ENCODE results near the gene TECPR2.
A peak's percentile ranks its signal among the peaks of the same experiment; 100 is the strongest.

Gene TECPR2

GRCh38 chr14:102452302-102452701, 89.6 kb downstream of the TECPR2 start:
- intact Hi-C loops (cut with DNase I) = no loop called here
- DNase-seq = no peak

DNA sequence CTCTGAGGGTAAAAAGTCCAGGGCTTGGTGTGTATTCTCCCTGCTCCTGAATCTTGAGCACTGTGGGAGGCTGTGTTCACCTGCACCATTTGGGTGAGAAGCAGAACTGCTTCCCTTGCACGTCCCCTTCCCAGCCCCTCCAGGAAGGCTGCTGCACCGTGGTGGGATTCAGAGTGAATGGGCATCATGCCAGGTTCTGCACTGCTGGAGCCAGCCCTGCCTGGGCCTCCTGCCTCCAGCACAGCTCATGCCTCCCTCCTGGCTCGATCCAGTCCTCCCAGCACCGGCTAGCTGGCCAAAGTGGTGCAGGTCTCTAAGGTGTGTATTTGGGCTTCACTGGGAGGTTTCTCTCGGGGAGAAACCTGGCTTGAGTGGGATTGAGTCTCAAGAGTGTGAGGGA, 92.0 kb downstream of the TECPR2 start:
- intact Hi-C loops (cut with DNase I) = no loop called here
- DNase-seq = peak in 1 of 10 donors; percentile 62

- intact Hi-C loops (cut with DNase I) = no loop called here
- peak in 1 of 10 donors; percentile 15 for DNase-seq
These were observed 94.8 kb downstream of the TECPR2 start for GRCh38 chr14:102457509-102457908.

GRCh38 chr14:102461490-102462338, 99.0 kb downstream of the TECPR2 start:
- intact Hi-C loops (cut with DNase I) = no loop called here
- DNase-seq = no peak

DNA sequence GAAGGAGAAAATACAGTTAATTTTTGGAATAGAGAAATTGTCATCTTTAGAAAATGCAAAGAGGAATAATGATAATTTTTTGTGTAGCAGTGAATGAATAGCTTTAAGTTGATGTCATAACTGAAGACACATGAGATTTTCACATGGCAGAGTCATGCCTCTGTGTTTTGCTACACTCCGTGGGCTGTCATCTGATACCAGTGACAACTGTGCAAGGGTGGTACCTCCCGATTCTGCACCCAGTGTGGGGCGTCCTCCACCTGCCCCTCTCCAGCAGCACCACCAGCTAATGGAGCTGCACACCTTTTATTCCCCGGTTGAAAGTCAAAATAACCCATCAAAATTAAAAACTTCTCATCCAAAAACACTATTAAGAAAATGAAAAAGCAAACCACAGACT, 99.7 kb downstream of the TECPR2 start:
- intact Hi-C loops (cut with DNase I) = no loop called here
- peak in 1 of 10 donors; percentile 53 for DNase-seq

DNA sequence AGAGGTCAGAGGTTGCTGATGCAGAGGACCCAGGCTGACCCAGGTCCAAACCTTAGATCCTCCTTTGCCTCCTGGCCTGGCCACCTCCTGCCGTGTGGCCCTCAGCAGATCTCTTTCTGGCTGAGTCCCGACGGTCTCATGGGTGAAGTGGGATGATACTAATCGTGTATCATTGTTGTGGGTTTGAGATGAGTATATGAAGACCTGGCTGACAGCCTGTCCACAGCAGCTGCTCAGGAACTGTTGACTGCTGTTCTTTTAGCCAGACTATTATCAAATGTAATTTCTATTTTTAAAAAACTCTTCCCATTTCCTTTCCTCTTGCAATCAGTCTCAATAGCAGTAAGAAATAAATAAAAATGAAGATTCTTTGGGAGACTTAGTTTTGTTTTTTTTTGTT, 101.3 kb downstream of the TECPR2 start:
- peak in 1 of 10 donors; percentile 18 for DNase-seq
- intact Hi-C loops (cut with DNase I) = no loop called here

GRCh38 chr14:102464846-102465341, 102.2 kb downstream of the TECPR2 start:
- DNase-seq = peak in 2 of 10 donors; percentile 30 to 46
- intact Hi-C loops (cut with DNase I) = no loop called here

DNA sequence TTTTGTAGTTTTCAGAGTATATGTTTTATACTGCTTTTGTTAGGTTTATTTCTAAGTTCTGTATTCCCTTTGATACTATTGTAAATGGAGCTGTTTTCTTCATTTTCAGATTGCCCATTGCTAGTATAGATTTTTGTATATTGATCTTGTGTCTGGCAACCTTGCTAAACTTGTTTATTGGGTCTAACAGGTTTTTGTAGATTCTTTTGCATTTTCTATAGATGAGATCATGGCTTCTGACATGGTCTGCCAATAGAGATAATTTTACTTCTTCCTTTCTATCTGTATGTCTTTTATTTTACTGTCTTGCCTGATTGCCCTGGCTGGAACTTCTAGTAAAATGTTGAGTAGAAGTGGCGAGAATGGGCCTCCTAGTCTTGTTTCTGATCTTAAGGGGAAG, 106.5 kb downstream of the TECPR2 start:
- intact Hi-C loops (cut with DNase I) = no loop called here
- no peak for DNase-seq

DNA sequence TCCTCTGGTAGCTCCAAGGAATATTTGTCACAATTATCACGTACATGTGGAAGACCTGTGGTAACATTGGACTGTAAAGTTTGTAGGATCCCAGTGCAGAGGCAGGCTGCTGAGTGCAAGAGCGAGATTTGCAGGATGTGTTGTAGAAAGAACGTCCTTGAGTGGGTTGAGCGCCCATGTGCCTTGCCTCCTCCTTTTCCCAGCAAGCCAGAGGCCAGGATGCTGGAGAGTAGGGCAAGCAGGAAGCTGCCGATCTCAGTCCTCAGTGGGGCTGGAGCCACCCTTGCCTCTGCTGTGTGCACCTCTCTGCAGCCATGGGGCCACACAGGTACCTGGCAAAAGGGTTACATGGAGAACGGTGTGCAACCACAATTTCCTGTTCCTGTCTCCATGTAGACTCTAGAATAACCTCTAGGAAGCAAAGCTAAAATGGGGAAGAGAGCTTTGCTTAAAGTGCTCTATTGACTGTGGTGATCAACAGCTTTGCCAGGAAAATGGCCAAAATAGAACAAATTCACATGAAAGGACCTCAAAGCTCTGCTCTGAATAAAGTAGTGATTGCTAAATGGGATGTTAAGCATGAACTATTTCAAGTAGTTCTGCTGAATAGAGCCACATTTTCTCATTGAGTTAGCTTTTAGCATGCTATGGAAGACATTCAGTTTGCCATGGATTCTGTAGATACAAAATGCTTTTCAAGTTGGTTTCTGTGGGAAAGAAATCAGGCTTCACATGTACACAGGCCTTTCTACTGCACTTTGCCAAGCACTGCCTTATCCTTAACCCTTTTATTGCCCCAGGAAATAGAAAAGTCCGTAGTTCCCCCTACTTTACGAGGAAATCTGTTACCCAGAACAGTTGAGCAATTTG, 109.4 kb downstream of the TECPR2 start:
- DNase-seq = peak in 2 of 10 donors; percentile 56 to 74
- intact Hi-C loops (cut with DNase I) = no loop called here

- intact Hi-C loops (cut with DNase I) = no loop called here
- peak in 2 of 10 donors; percentile 72 to 77 for DNase-seq
These were observed 110.0 kb downstream of the TECPR2 start for GRCh38 chr14:102472791-102473150.

GRCh38 chr14:102473559-102473958, 110.8 kb downstream of the TECPR2 start:
- intact Hi-C loops (cut with DNase I) = no loop called here
- no peak for DNase-seq

GRCh38 chr14:102474934-102475333, 112.2 kb downstream of the TECPR2 start:
- intact Hi-C loops (cut with DNase I) = no loop called here
- peak in 8 of 10 donors; percentile 57 to 92 (median 70) for DNase-seq

DNA sequence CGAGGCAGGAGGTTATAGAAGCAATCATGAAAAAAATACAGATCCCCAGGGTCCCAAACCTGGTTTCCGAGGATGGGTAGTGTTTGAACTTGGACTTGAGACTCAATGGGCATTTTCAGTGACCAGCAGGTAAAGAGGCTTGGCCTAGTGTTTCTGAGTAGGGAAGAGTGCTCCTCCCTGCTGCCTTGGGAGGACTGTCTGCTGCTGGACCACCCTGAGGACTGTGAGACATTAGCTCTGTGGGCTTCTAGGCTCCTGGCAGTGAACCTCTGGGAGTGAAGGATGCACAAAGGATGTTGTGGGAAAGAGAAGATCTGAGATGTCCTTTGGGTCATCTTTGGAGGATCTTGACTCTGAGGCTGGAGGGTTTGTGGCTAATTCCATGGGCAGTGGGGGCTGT, 116.4 kb downstream of the TECPR2 start:
- intact Hi-C loops (cut with DNase I) = no loop called here
- peak in 1 of 10 donors; percentile 1 for DNase-seq

DNA sequence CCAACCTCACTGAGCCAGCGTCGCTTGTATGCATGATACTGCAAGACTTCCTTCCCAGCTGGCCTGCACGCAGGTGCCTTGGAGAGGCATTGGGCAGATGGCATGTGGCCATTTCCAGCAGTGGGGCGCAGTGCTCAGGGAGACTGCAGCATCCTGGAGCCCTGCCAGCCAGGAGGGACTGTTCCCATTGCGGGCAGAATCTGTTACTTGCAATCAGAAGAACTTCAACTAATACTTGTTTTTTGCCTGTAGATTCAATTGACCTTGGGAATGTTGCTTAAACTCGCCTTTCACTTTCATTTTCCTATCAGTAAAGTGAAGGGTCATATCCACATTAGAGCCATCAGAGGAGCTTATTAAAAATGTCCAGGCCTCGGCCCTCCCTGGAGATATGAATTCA, 117.0 kb downstream of the TECPR2 start:
- intact Hi-C loops (cut with DNase I) = no loop called here
- peak in 8 of 10 donors; percentile 29 to 93 (median 66) for DNase-seq

DNA sequence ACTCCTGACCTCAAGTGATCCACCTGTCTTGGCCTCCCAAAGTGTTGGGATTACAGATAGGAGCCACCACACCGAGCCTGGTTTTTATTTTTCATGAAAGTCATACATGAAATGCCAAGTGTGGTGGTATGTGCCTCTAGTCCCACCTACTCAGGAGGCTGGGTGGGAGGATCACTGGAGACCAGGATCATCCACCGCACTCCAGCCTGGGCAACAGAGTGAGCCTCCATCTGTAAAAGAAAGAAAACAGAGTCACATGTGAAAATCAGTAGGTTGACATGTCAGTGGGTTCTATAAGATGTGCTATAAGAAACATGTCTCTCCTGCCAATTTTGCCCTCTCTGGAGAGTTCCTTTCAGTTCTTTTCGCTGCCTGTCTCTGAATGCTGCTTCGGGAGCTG, 118.6 kb downstream of the TECPR2 start:
- intact Hi-C loops (cut with DNase I) = no loop called here
- DNase-seq = peak in 2 of 10 donors; percentile 58 to 77

- intact Hi-C loops (cut with DNase I) = no loop called here
- peak in 5 of 10 donors; percentile 36 to 89 (median 79) for DNase-seq
These were observed 119.1 kb downstream of the TECPR2 start for GRCh38 chr14:102481791-102482238.

DNA sequence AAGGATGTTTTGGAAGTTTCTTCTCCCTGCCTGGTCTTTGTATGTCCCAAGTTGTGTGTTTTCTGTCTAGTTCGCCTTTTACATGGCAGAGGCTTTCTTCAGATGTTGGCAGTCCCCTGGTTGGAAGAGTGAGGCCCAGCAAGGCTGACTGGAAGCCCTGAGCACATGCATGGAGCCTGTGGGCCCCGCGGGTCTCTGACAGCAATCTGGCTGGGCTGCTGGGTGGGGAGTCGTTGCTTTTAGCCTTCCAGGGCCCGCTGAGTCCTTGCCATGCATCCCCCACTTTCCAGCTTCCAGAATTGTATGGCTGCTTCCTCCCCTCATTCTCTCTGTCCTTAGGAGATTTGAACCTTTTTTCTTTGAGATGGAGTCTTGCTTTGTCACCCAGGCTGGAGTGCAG, 121.6 kb downstream of the TECPR2 start:
- intact Hi-C loops (cut with DNase I) = no loop called here
- peak in 3 of 10 donors; percentile 17 to 39 (median 26) for DNase-seq

- intact Hi-C loops (cut with DNase I) = no loop called here
- DNase-seq = peak in 3 of 10 donors; percentile 24 to 31 (median 27)
These were observed 123.2 kb downstream of the TECPR2 start for GRCh38 chr14:102485693-102486512.

DNA sequence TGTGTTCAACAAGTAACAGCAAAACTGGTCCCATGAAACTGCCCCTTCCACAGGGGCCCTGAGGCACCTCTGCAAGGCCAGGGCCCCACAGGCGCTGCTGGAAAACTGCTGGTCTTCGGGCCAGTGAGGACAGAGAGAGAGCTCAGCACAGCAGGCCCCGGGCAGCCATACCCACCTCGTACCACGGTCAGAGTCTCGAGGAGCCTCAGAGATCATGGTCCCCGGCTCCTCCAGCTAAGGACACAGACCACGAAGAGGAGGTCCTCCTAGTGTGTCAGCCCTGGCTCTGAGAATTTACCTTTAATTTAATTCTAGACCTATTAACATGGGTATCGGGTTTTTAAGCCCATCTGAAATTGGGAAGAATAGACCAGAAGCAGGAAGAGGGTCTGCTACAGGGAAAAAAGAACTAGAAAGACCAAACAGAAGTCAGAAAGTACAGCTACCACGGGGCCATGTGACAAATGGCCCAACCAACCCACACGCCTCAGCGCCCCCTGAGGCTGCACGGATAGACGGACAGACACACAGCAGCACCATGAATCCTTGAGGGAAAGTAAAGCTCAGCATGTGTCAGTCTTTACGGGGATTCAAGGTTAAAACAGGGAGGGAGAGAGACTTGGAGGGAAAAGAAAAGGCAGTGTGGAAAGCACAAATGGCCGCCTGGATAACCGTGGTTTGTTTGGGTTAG, 123.9 kb downstream of the TECPR2 start:
- peak in 2 of 10 donors; percentile 63 to 66 for DNase-seq
- intact Hi-C loops (cut with DNase I) = no loop called here

DNA sequence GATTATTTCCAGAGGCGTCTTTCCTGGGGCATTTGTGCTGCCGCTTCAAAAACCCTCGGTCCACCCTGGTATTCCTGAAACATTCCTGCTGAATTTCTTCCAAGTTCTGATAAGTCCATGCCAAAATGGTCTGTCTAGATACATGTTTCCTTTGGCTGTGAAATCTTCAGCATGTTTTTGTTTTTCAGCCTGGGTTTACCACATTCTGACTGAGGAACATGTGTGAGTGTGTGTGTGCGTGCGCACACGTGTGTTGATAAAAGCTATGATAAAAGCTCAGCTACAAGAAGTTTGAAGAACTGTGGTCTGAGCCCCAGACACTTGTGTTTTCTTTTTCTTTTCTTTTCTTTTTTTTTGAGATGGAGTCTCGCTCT, 124.5 kb downstream of the TECPR2 start:
- intact Hi-C loops (cut with DNase I) = no loop called here
- DNase-seq = peak in 1 of 10 donors; percentile 9

Measured in posterior cingulate gyrus (tissue), 11 donors.